Pancreas (tissue), 10 donors: ENCODE measurements around the gene PHLDB2. TPM values are rescaled to one million over a fixed set of nuclear protein-coding genes. Genes with fewer than 3 reads are reported as not detected.

Source experiments
- ATAC-seq, 4 donors: fragments of 200-7000 bp; cut with Tn5 transposase; one replicate each; pipeline versions ENCODE4 v1.8.0 to v1.9.1; 2020; ENCODE audit warnings: mild to moderate bottlenecking in 4 of 4, moderate library complexity in 4 of 4
- DNase-seq, 6 donors: peaks; one replicate each; pipeline ENCODE4 v3.0.0-alpha.2; 2020
- FAIRE-seq: peaks from 2 replicates; lab custom pipeline; 2012; peaks lifted over from hg19 to GRCh38; lab: Jason Lieb, UNC
- H3K27ac ChIP-seq, 4 donors: fragments of 200-600 bp; sonication (generic); 1 replicate in 3 of 4; 2 replicates in 1 of 4; pipeline versions ENCODE4 v1.5.0 to v1.8.0; 2020
- H3K27me3 ChIP-seq, 4 donors: fragments of 200-600 bp; one replicate each; pipeline ENCODE4 v1.8.0; 2021
- H3K36me3 ChIP-seq, 3 donors: fragments of 200-600 bp; sonication (generic) in 1 of 3; one replicate each; pipeline versions ENCODE4 v1.5.0 to v1.8.0; 2020 to 2021
- H3K4me1 ChIP-seq, 3 donors: fragments of 200-600 bp; one replicate each; pipeline ENCODE4 v1.8.0; 2021
- H3K4me3 ChIP-seq, 4 donors: fragments of 200-600 bp; sonication (generic) in 2 of 4; one replicate each; pipeline versions ENCODE4 v1.5.0 to v1.8.0; 2020 to 2021
- H3K9me3 ChIP-seq, 4 donors: fragments of 200-600 bp; one replicate each; pipeline ENCODE4 v1.8.0; 2021
- CTCF ChIP-seq, 4 donors: fragments of 200-600 bp; sonication (generic) in 3 of 4; IDR thresholded peaks; one replicate each; pipeline versions ENCODE4 v1.5.0 to v1.8.0; 2021; ENCODE audit warnings: antibody characterized with exemption in 4 of 4
- WGBS, 2 donors: extraction: QIAGEN DNeasy Blood & Tissue Kit; methylation state at CpG; one replicate each; pipeline ENCODE4 v1.1.7; 2013; 5-methylcytosine and 5-hydroxymethylcytosine counted together
- intact Hi-C, 3 donors: fragments of 100-400 bp; cut with DNase I; formaldehyde crosslinking; loops; one replicate each; pipeline versions ENCODE4 v1.11.1 to v1.14.2; 2022
- polyA plus RNA-seq, 2 donors: library from polyadenylated mRNA; stranded (reverse); fragments of 200-250 nt; gene quantifications; one replicate each; pipeline ENCODE4 v1.2.3, GENCODE V29; 2013
- total RNA-seq, 6 donors: library from RNA; stranded (reverse); fragmentation: NEBNext Ultra II Directional in 4 of 6; extraction: Animal tissue kit (Norgen Biotek cat#: 25700) in 4 of 6; gene quantifications; one replicate each; pipeline versions ENCODE4 v1.2.1 to v1.2.4, GENCODE V29; 2021 to 2023
- donor health status: healthy with polysubstance abuse.
- donor health status: DM: no; HTN: no; CAD: no; lungs with moderate emphysema.
- donor health status: DM: no; HTN: no; CAD: no.
- donor health status: control.
- donor health status: control.
- donor health status: Bipolar disorder and iron deficiency.
- donor health status: DM: yes; HTN: yes; CAD: no.
- donor health status: DM: no; HTN: no; CAD: no.
- donor health status: DM: no; HTN: no; CAD: no.
- donor health status: DM: yes; HTN: yes; CAD: no.

Gene PHLDB2
- total and polyA plus RNA-seq, 8 donors = 10.8 to 36.7 (median 15.1) TPM

GRCh38 chr3:111861391-111861790, 2.3 kb downstream of the PHLDB2 start:
- WGBS, 2 donors = 78 to 79% methylated on average over 7 of the region's 7 CpGs
- TF ChIP-seq CTCF (IDR thresholded peaks at IDR 0.05) = no peak
- Histone ChIP-seq H3K27me3 (no peaks in the 10 kb centered on the region), H3K4me1 (peaks cover 17 to 34% (median 17%) of the 10 kb centered on the region in 3 donors), H3K36me3 (no peaks in the 10 kb centered on the region), H3K27ac (peak overlapping the region in 2 of 4 donors; percentile 85 to 87), H3K9me3 (peaks cover 0 to 3% (median 0%) of the 10 kb centered on the region in 4 donors), H3K4me3 (peak overlapping the region in 2 of 4 donors; percentile 56 to 69)
- DNase-seq (no peak), FAIRE-seq (no peak), ATAC-seq (no peak)
- intact Hi-C loops = loop anchor here in 1 of 3 donors (10.0 kb wide), 1 partner anchor 147 kb away; no protein-coding TSS in a partner anchor

- TF ChIP-seq CTCF (IDR thresholded peaks at IDR 0.05) = no peak
Observed at GRCh38 chr3:111862415-111862814, 3.4 kb downstream of the PHLDB2 start.

GRCh38 chr3:111862974-111863373, 3.9 kb downstream of the PHLDB2 start:
- Histone ChIP-seq H3K36me3 (no peaks in the 10 kb centered on the region), H3K27ac (peak overlapping the region in 2 of 4 donors; percentile 53 to 75), H3K27me3 (no peaks in the 10 kb centered on the region), H3K4me1 (peaks cover 17 to 34% (median 17%) of the 10 kb centered on the region in 3 donors), H3K9me3 (peaks cover 0 to 3% (median 0%) of the 10 kb centered on the region in 4 donors), H3K4me3 (no peak overlapping the region)
- no peak for ATAC-seq
- FAIRE-seq = no peak
- DNase-seq = no peak
- no peak for TF ChIP-seq CTCF (IDR thresholded peaks at IDR 0.05)
- intact Hi-C loops = loop anchor here in 1 of 3 donors (10.0 kb wide), 1 partner anchor 148 kb away; no protein-coding TSS in a partner anchor
- WGBS, 2 donors = 65 to 66% methylated on average over 3 of the region's 3 CpGs

More at GRCh38 chr3:111862415-111862814, 3.4 kb downstream of the PHLDB2 start:
- ATAC-seq (no peak), DNase-seq (no peak), FAIRE-seq (no peak)
- Histone ChIP-seq H3K36me3 (no peaks in the 10 kb centered on the region), H3K27me3 (no peaks in the 10 kb centered on the region), H3K27ac (no peak overlapping the region), H3K4me3 (no peak overlapping the region), H3K4me1 (peaks cover 17 to 34% (median 17%) of the 10 kb centered on the region in 3 donors), H3K9me3 (peaks cover 0 to 3% (median 0%) of the 10 kb centered on the region in 4 donors)
- intact Hi-C loops = loop anchor here in 1 of 3 donors (10.0 kb wide), 1 partner anchor 148 kb away; no protein-coding TSS in a partner anchor
- 85 to 87% methylated on average over 5 of the region's 5 CpGs for WGBS, 2 donors

- FAIRE-seq (no peak), ATAC-seq (no peak), DNase-seq (no peak)
- H3K4me3 ChIP-seq = no peak overlapping the region
- H3K36me3 ChIP-seq = no peaks in the 10 kb centered on the region
- peaks cover 0 to 3% (median 0%) of the 10 kb centered on the region in 4 donors for H3K9me3 ChIP-seq
- no peaks in the 10 kb centered on the region for H3K27me3 ChIP-seq
- peaks cover 17 to 34% (median 17%) of the 10 kb centered on the region in 3 donors for H3K4me1 ChIP-seq
- no peak for TF ChIP-seq CTCF (IDR thresholded peaks at IDR 0.05)
- intact Hi-C loops = loop anchor here in 1 of 3 donors (10.0 kb wide), 1 partner anchor 149 kb away; no protein-coding TSS in a partner anchor
- 47 to 49% methylated on average over 2 of the region's 2 CpGs for WGBS, 2 donors
- H3K27ac ChIP-seq = peak overlapping the region in 2 of 4 donors; percentile 53 to 75
Observed at GRCh38 chr3:111863942-111864694, 5.1 kb downstream of the PHLDB2 start.
